Neural progenitor cell (in vitro differentiated cells): ENCODE data around the gene MAP4K5. TPM values are rescaled to one million over a fixed set of nuclear protein-coding genes. Genes with fewer than 3 reads are reported as not detected.
"Not testable (repeated sequence)": the region's sequence is repeated elsewhere in the genome, so short reads cannot be mapped to it uniquely, and the experiment has no call there.

Experiments used
- DNase-seq: peaks from one replicate; pipeline ENCODE4 v3.0.0-alpha.2; 2016; ENCODE audit warnings: low spot score
- H2AFZ ChIP-seq: fragments of 200-600 bp; sonication (generic); replicated peaks from 2 replicates; pipeline ENCODE4 v1.6.1; 2016; ENCODE audit warnings: antibody characterized with exemption
- H3F3A ChIP-seq: fragments of 200-600 bp; sonication (generic); 2 replicates; pipeline ENCODE4 v1.6.1; 2016; ENCODE audit warnings: antibody characterized with exemption, low read depth
- H3K27ac ChIP-seq: fragments of 200-600 bp; sonication (generic); 2 replicates; pipeline ENCODE4 v1.5.1; 2016; ENCODE audit warnings: mild to moderate bottlenecking
- H3K27me3 ChIP-seq: fragments of 200-600 bp; sonication (generic); 2 replicates; pipeline ENCODE4 v1.6.1; 2016; ENCODE audit warnings: mild to moderate bottlenecking, moderate library complexity
- H3K36me3 ChIP-seq: fragments of 200-600 bp; sonication (generic); 2 replicates; pipeline ENCODE4 v1.5.1; 2016
- H3K4me1 ChIP-seq: fragments of 200-600 bp; sonication (generic); 2 replicates; pipeline ENCODE4 v1.6.1; 2016; ENCODE audit warnings: mixed run types
- H3K4me2 ChIP-seq: fragments of 200-600 bp; sonication (generic); 2 replicates; pipeline ENCODE4 v1.6.1; 2016
- H3K4me3 ChIP-seq: fragments of 200-600 bp; sonication (generic); 2 replicates; pipeline ENCODE4 v1.5.1; 2016
- H3K79me2 ChIP-seq: fragments of 200-600 bp; sonication (generic); 2 replicates; pipeline ENCODE4 v1.6.1; 2016; ENCODE audit warnings: low read depth
- H3K9ac ChIP-seq: fragments of 200-600 bp; sonication (generic); 2 replicates; pipeline ENCODE4 v1.6.1; 2016
- H3K9me3 ChIP-seq: fragments of 200-600 bp; sonication (generic); 2 replicates; pipeline ENCODE4 v1.5.1; 2016; ENCODE audit warnings: low read depth
- H4K20me1 ChIP-seq: fragments of 200-600 bp; sonication (generic); 2 replicates; pipeline ENCODE4 v1.6.1; 2016; ENCODE audit warnings: low read depth
- H3K27ac Mint-ChIP-seq: 3 replicates; pipeline ENCODE4 v1.8.0; 2021; ENCODE audit warnings: mixed read lengths
- H3K27me3 Mint-ChIP-seq: 2 replicates; pipeline ENCODE4 v1.8.0; 2022; ENCODE audit warnings: low read depth, mild to moderate bottlenecking, inconsistent platforms, moderate library complexity, mixed read lengths; ENCODE audit not compliant: insufficient read depth
- H3K36me3 Mint-ChIP-seq: 3 replicates; pipeline ENCODE4 v1.8.0; 2021; ENCODE audit warnings: mixed read lengths
- H3K4me1 Mint-ChIP-seq: 3 replicates; pipeline ENCODE4 v1.8.0; 2021; ENCODE audit warnings: mixed read lengths
- H3K4me3 Mint-ChIP-seq: 3 replicates; pipeline ENCODE4 v1.8.0; 2021; ENCODE audit warnings: mild to moderate bottlenecking, moderate library complexity, mixed read lengths
- H3K9me3 Mint-ChIP-seq: 3 replicates; pipeline ENCODE4 v1.8.0; 2020; ENCODE audit warnings: mixed read lengths
- CTCF ChIP-seq: fragments of 200-600 bp; sonication (generic); IDR thresholded peaks from 2 replicates; pipeline ENCODE4 v1.5.1; 2017; ENCODE audit warnings: antibody characterized with exemption, mild to moderate bottlenecking
- EZH2 ChIP-seq: fragments of 200-600 bp; sonication (generic); IDR thresholded peaks from 2 replicates; pipeline ENCODE4 v1.6.1; 2017; ENCODE audit warnings: antibody characterized with exemption, mild to moderate bottlenecking, moderate library complexity
- EZH2phosphoT487 ChIP-seq: fragments of 200-600 bp; sonication (generic); IDR thresholded peaks from 2 replicates; pipeline ENCODE4 v1.6.1; 2017; ENCODE audit warnings: antibody characterized with exemption
- total RNA-seq: library from RNA; depleted of rRNA; stranded (reverse); fragments of >200 nt; gene quantifications from 2 replicates; pipeline ENCODE4 v1.2.3, GENCODE V29; 2015; ENCODE audit warnings: low replicate concordance

Gene MAP4K5
- total RNA-seq, 1 donor from 2014 or later, result 114 TPM

- Mint-ChIP-seq H3K4me3 (no peak overlapping the region), H3K9me3 (peaks cover 20% of the 10 kb centered on the region), H3K4me1 (no peaks in the 10 kb centered on the region), H3K36me3 (peaks cover 4% of the 10 kb centered on the region), H3K27ac (no peak overlapping the region), H3K27me3 (peaks cover 9% of the 10 kb centered on the region)
- peaks cover under 1% of the 10 kb centered on the region for H3K27me3 ChIP-seq
- TF ChIP-seq EZH2phosphoT487 (no peak), CTCF (no peak), EZH2 (no peak)
- H3K9me3 ChIP-seq, result no peaks in the 10 kb centered on the region
- H3F3A ChIP-seq, result no peaks in the 10 kb centered on the region
- H3K36me3 ChIP-seq, result no peaks in the 10 kb centered on the region
- no peak overlapping the region for H3K4me2 ChIP-seq
- DNase-seq, result no peak
- no peaks in the 10 kb centered on the region for H3K4me1 ChIP-seq
- H3K4me3 ChIP-seq, result no peak overlapping the region
- H3K27ac ChIP-seq, result no peak overlapping the region
- no peak overlapping the region for H2AFZ ChIP-seq
- H3K79me2 ChIP-seq, result no peaks in the 10 kb centered on the region
- no peaks in the 10 kb centered on the region for H4K20me1 ChIP-seq
- no peak overlapping the region for H3K9ac ChIP-seq
Observed at GRCh38 chr14:50539051-50539450, 6.7 kb upstream of the MAP4K5 start.

- H3K4me3 ChIP-seq, H3K4me1 Mint-ChIP-seq, H3K9ac ChIP-seq, H3F3A ChIP-seq, H3K79me2 ChIP-seq, H3K27ac ChIP-seq, H3K4me3 Mint-ChIP-seq, DNase-seq, H2AFZ ChIP-seq, H3K4me2 ChIP-seq, H3K27ac Mint-ChIP-seq, H3K36me3 Mint-ChIP-seq, H3K9me3 ChIP-seq, H4K20me1 ChIP-seq, H3K36me3 ChIP-seq, H3K4me1 ChIP-seq: not testable (repeated sequence)
- peaks cover 10% of the 10 kb centered on the region for H3K27me3 Mint-ChIP-seq
- H3K9me3 Mint-ChIP-seq, result peaks cover 20% of the 10 kb centered on the region
- peaks cover 10% of the 10 kb centered on the region for H3K27me3 ChIP-seq
Observed at GRCh38 chr14:50538034-50538433, 5.7 kb upstream of the MAP4K5 start.

GRCh38 chr14:50534997-50535396 is 2.6 kb upstream of the MAP4K5 start:
- Mint-ChIP-seq H3K27ac (no peak overlapping the region), H3K36me3 (peaks cover 4% of the 10 kb centered on the region), H3K4me3 (no peak overlapping the region), H3K9me3 (peaks cover 20% of the 10 kb centered on the region), H3K4me1 (peaks cover 16% of the 10 kb centered on the region), H3K27me3 (peaks cover 9% of the 10 kb centered on the region)
- no peak overlapping the region for H3K9ac ChIP-seq
- peaks cover 14% of the 10 kb centered on the region for H3K4me1 ChIP-seq
- DNase-seq, result no peak
- TF ChIP-seq EZH2phosphoT487 (no peak), EZH2 (no peak), CTCF (no peak)
- no peaks in the 10 kb centered on the region for H3K9me3 ChIP-seq
- peaks cover 23% of the 10 kb centered on the region for H3K79me2 ChIP-seq
- H3K36me3 ChIP-seq, result no peaks in the 10 kb centered on the region
- H3K4me2 ChIP-seq, result no peak overlapping the region
- H3K27ac ChIP-seq, result no peak overlapping the region
- no peak overlapping the region for H3K4me3 ChIP-seq
- H2AFZ ChIP-seq, result no peak overlapping the region
- H4K20me1 ChIP-seq, result peaks cover 14% of the 10 kb centered on the region
- H3K27me3 ChIP-seq, result peaks cover 10% of the 10 kb centered on the region
- H3F3A ChIP-seq, result peaks cover 6% of the 10 kb centered on the region

GRCh38 chr14:50534416-50534815 is 2.0 kb upstream of the MAP4K5 start:
- no peak overlapping the region for H3K4me3 ChIP-seq
- H2AFZ ChIP-seq, result no peak overlapping the region
- H3K9me3 Mint-ChIP-seq, result peaks cover 20% of the 10 kb centered on the region
- H3K9ac ChIP-seq, result no peak overlapping the region
- H3K27me3 Mint-ChIP-seq, result peaks cover 9% of the 10 kb centered on the region
- H3K27ac Mint-ChIP-seq, result no peak overlapping the region
- peaks cover 6% of the 10 kb centered on the region for H3F3A ChIP-seq
- H3K79me2 ChIP-seq, result peaks cover 29% of the 10 kb centered on the region
- peaks cover 22% of the 10 kb centered on the region for H3K4me1 Mint-ChIP-seq
- H3K27me3 ChIP-seq, result peaks cover 10% of the 10 kb centered on the region
- no peak overlapping the region for H3K27ac ChIP-seq
- H3K4me1 ChIP-seq, result peaks cover 19% of the 10 kb centered on the region
- no peaks in the 10 kb centered on the region for H3K9me3 ChIP-seq
- peaks cover 4% of the 10 kb centered on the region for H3K36me3 Mint-ChIP-seq
- H3K36me3 ChIP-seq, result no peaks in the 10 kb centered on the region
- TF ChIP-seq EZH2, result no peak
- TF ChIP-seq CTCF, result no peak
- no peak for TF ChIP-seq EZH2phosphoT487
- DNase-seq, result no peak
- peaks cover 20% of the 10 kb centered on the region for H4K20me1 ChIP-seq
- H3K4me2 ChIP-seq, result no peak overlapping the region
- no peak overlapping the region for H3K4me3 Mint-ChIP-seq
